GM23338 (cell line): Measurements from ENCODE around the gene TMEM178A. TPM values are rescaled to one million over a fixed set of nuclear protein-coding genes. Genes with fewer than 3 reads are reported as not detected.

Experiments
- ATAC-seq: fragments of 200-7000 bp; cut with Tn5 transposase; 3 replicates; pipeline ENCODE4 v1.9.1; 2020
- DNase-seq: peaks from one replicate; pipeline ENCODE4 v3.0.0-alpha.2; 2015; ENCODE audit warnings: low spot score
- H2AFZ ChIP-seq: fragments of 200-600 bp; sonication (generic); 2 replicates; pipeline ENCODE4 v1.8.0; 2016; ENCODE audit warnings: antibody characterized with exemption, mild to moderate bottlenecking, moderate library complexity
- H3F3A ChIP-seq: fragments of 200-600 bp; sonication (generic); replicated peaks from 2 replicates; pipeline ENCODE4 v1.8.0; 2017; ENCODE audit warnings: antibody characterized with exemption, mixed run types, low read depth
- H3K27ac ChIP-seq: fragments of 200-600 bp; sonication (generic); 2 replicates; pipeline ENCODE4 v1.6.1; 2016; ENCODE audit warnings: low read depth
- H3K27me3 ChIP-seq: fragments of 200-600 bp; sonication (generic); 2 replicates; pipeline ENCODE4 v1.8.0; 2016; ENCODE audit warnings: mild to moderate bottlenecking, mixed run types, moderate library complexity; ENCODE audit not compliant: insufficient read depth
- H3K36me3 ChIP-seq: fragments of 200-600 bp; sonication (generic); 2 replicates; pipeline ENCODE4 v1.8.0; 2016; ENCODE audit warnings: mild to moderate bottlenecking; ENCODE audit not compliant: insufficient read depth
- H3K4me1 ChIP-seq: fragments of 200-600 bp; sonication (generic); 2 replicates; pipeline ENCODE4 v1.8.0; 2016; ENCODE audit warnings: mild to moderate bottlenecking, moderate library complexity; ENCODE audit not compliant: insufficient read depth
- H3K4me2 ChIP-seq: fragments of 200-600 bp; sonication (generic); 2 replicates; pipeline ENCODE4 v1.7.1; 2017; ENCODE audit warnings: mixed run types
- H3K4me3 ChIP-seq: fragments of 200-600 bp; sonication (generic); 2 replicates; pipeline ENCODE4 v1.6.1; 2016; ENCODE audit warnings: mixed run types
- H3K79me2 ChIP-seq: fragments of 200-600 bp; sonication (generic); replicated peaks from 2 replicates; pipeline ENCODE4 v1.8.0; 2017; ENCODE audit warnings: mild to moderate bottlenecking; ENCODE audit not compliant: insufficient read depth
- H3K9me2 ChIP-seq: fragments of 200-600 bp; sonication (generic); 2 replicates; pipeline ENCODE4 v1.8.0; 2017; ENCODE audit not compliant: insufficient read depth
- H4K20me1 ChIP-seq: fragments of 200-600 bp; sonication (generic); replicated peaks from 2 replicates; pipeline ENCODE4 v1.8.0; 2017; ENCODE audit warnings: mild to moderate bottlenecking; ENCODE audit not compliant: insufficient read depth
- H3K27ac Mint-ChIP-seq: 2 replicates; pipeline ENCODE4 v1.8.0; 2020; ENCODE audit warnings: inconsistent platforms, mild to moderate bottlenecking, moderate library complexity, mixed read lengths
- H3K27me3 Mint-ChIP-seq: 3 replicates; pipeline ENCODE4 v1.8.0; 2022; ENCODE audit warnings: low read depth, mild to moderate bottlenecking, moderate library complexity, mixed read lengths, inconsistent platforms; ENCODE audit not compliant: insufficient read depth, poor library complexity
- H3K36me3 Mint-ChIP-seq: 3 replicates; pipeline ENCODE4 v1.8.0; 2021; ENCODE audit warnings: low read depth, mild to moderate bottlenecking, inconsistent platforms, moderate library complexity, mixed read lengths
- H3K4me1 Mint-ChIP-seq: 3 replicates; pipeline ENCODE4 v1.8.0; 2020; ENCODE audit warnings: mild to moderate bottlenecking, inconsistent platforms, mixed read lengths
- H3K4me3 Mint-ChIP-seq: 3 replicates; pipeline ENCODE4 v1.8.0; 2021; ENCODE audit warnings: moderate library complexity, mild to moderate bottlenecking, inconsistent platforms, mixed read lengths
- H3K9me3 Mint-ChIP-seq: 3 replicates; pipeline ENCODE4 v1.8.0; 2020; ENCODE audit warnings: moderate library complexity, mild to moderate bottlenecking, inconsistent platforms, mixed read lengths
- CREB1 ChIP-seq: fragments of 250-450 bp; sonication (Bioruptor Pico); IDR thresholded peaks from 2 replicates; pipeline ENCODE4 v1.5.0; 2020; ENCODE audit warnings: low read depth, mild to moderate bottlenecking, moderate library complexity
- EZH2 ChIP-seq: fragments of 200-600 bp; sonication (generic); IDR thresholded peaks from one replicate; pipeline ENCODE4 v1.8.0; 2017; ENCODE audit warnings: antibody characterized with exemption, mild to moderate bottlenecking, low read depth; ENCODE audit not compliant: unreplicated experiment
- NANOG ChIP-seq: IDR thresholded peaks from 2 replicates; pipeline ENCODE4 v1.6.1; 2016; ENCODE audit warnings: antibody characterized with exemption, borderline replicate concordance
- ZNF331 ChIP-seq: fragments of 250-450 bp; sonication (Bioruptor Pico); IDR thresholded peaks from 2 replicates; pipeline ENCODE4 v1.5.0; 2020; ENCODE audit warnings: low read depth, mild to moderate bottlenecking, moderate library complexity
- polyA plus RNA-seq: library from polyadenylated mRNA; unstranded; fragments of >200 nt; fragmentation: Nextera tagmentation; extraction: Ambion mirVana; gene quantifications from 2 replicates; pipeline ENCODE4 v1.2.1, GENCODE V29; 2016
- total RNA-seq: library from RNA; depleted of rRNA; stranded (reverse); fragments of >200 nt; shearing (Covaris generic); gene quantifications from 2 replicates; pipeline ENCODE4 v1.2.3, GENCODE V29; 2014
- TF ChIP-seq, protein P1 (sequence below): fragments of 250-450 bp; sonication (Bioruptor Pico); IDR thresholded peaks from 2 replicates; pipeline ENCODE4 v1.5.0; 2020; ENCODE audit warnings: mild to moderate bottlenecking, moderate library complexity
- TF ChIP-seq, protein P2 (sequence below), 2 experiments: fragments of 200-600 bp in 1 of 2; sonication (generic) in 1 of 2; conservative IDR thresholded peaks; 2 replicates each; pipeline versions ENCODE4 v1.5.1 to v1.6.1; 2016 to 2017; ENCODE audit warnings: antibody characterized with exemption in 2 of 2, low read depth in 2 of 2, mild to moderate bottlenecking in 2 of 2, moderate library complexity in 1 of 2

The TMEM178A gene
- total and polyA plus RNA-seq, 2 experiments from 2014 or later: 10.3 to 12.3 TPM

DNA sequence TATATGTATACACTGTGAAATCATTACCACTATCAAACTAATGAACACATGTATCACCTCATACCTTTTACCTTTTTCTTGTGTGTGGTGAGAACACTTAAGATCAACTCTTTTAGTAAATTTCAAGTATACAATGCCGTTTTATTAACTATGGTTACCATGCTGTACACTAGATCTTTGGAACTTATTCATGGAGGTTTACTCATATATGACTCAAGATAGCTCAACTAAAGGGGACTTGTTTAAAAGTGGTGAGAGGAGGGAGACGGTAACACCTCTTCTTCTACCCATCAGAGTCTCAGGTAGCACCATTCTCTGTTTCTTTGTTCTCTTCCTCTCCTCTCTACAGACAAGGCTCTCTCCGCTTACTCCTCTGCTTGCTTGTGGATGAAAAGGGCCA is 36.1 kb upstream of the TMEM178A start (continued):
- TF ChIP-seq, protein P1, sequence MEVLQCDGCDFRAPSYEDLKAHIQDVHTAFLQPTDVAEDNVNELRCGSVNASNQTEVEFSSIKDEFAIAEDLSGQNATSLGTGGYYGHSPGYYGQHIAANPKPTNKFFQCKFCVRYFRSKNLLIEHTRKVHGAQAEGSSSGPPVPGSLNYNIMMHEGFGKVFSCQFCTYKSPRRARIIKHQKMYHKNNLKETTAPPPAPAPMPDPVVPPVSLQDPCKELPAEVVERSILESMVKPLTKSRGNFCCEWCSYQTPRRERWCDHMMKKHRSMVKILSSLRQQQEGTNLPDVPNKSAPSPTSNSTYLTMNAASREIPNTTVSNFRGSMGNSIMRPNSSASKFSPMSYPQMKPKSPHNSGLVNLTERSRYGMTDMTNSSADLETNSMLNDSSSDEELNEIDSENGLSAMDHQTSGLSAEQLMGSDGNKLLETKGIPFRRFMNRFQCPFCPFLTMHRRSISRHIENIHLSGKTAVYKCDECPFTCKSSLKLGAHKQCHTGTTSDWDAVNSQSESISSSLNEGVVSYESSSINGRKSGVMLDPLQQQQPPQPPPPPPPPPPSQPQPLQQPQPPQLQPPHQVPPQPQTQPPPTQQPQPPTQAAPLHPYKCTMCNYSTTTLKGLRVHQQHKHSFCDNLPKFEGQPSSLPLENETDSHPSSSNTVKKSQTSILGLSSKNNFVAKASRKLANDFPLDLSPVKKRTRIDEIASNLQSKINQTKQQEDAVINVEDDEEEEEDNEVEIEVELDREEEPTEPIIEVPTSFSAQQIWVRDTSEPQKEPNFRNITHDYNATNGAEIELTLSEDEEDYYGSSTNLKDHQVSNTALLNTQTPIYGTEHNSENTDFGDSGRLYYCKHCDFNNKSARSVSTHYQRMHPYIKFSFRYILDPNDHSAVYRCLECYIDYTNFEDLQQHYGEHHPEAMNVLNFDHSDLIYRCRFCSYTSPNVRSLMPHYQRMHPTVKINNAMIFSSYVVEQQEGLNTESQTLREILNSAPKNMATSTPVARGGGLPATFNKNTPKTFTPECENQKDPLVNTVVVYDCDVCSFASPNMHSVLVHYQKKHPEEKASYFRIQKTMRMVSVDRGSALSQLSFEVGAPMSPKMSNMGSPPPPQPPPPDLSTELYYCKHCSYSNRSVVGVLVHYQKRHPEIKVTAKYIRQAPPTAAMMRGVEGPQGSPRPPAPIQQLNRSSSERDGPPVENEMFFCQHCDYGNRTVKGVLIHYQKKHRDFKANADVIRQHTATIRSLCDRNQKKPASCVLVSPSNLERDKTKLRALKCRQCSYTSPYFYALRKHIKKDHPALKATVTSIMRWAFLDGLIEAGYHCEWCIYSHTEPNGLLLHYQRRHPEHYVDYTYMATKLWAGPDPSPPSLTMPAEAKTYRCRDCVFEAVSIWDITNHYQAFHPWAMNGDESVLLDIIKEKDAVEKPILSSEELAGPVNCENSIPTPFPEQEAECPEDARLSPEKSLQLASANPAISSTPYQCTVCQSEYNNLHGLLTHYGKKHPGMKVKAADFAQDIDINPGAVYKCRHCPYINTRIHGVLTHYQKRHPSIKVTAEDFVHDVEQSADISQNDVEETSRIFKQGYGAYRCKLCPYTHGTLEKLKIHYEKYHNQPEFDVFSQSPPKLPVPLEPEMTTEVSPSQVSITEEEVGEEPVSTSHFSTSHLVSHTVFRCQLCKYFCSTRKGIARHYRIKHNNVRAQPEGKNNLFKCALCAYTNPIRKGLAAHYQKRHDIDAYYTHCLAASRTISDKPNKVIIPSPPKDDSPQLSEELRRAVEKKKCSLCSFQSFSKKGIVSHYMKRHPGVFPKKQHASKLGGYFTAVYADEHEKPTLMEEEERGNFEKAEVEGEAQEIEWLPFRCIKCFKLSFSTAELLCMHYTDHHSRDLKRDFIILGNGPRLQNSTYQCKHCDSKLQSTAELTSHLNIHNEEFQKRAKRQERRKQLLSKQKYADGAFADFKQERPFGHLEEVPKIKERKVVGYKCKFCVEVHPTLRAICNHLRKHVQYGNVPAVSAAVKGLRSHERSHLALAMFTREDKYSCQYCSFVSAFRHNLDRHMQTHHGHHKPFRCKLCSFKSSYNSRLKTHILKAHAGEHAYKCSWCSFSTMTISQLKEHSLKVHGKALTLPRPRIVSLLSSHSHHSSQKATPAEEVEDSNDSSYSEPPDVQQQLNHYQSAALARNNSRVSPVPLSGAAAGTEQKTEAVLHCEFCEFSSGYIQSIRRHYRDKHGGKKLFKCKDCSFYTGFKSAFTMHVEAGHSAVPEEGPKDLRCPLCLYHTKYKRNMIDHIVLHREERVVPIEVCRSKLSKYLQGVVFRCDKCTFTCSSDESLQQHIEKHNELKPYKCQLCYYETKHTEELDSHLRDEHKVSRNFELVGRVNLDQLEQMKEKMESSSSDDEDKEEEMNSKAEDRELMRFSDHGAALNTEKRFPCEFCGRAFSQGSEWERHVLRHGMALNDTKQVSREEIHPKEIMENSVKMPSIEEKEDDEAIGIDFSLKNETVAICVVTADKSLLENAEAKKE (CRISPR knock-in tag): no peak
- no peak for TF ChIP-seq ZNF331
- TF ChIP-seq CREB1 (CRISPR knock-in tag): no peak
- no peak for TF ChIP-seq EZH2
- TF ChIP-seq, protein P2, sequence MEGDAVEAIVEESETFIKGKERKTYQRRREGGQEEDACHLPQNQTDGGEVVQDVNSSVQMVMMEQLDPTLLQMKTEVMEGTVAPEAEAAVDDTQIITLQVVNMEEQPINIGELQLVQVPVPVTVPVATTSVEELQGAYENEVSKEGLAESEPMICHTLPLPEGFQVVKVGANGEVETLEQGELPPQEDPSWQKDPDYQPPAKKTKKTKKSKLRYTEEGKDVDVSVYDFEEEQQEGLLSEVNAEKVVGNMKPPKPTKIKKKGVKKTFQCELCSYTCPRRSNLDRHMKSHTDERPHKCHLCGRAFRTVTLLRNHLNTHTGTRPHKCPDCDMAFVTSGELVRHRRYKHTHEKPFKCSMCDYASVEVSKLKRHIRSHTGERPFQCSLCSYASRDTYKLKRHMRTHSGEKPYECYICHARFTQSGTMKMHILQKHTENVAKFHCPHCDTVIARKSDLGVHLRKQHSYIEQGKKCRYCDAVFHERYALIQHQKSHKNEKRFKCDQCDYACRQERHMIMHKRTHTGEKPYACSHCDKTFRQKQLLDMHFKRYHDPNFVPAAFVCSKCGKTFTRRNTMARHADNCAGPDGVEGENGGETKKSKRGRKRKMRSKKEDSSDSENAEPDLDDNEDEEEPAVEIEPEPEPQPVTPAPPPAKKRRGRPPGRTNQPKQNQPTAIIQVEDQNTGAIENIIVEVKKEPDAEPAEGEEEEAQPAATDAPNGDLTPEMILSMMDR (conservative IDR thresholded peaks at IDR 0.05; ENCODE audit: low read depth in 2 of 2): no peak

DNA sequence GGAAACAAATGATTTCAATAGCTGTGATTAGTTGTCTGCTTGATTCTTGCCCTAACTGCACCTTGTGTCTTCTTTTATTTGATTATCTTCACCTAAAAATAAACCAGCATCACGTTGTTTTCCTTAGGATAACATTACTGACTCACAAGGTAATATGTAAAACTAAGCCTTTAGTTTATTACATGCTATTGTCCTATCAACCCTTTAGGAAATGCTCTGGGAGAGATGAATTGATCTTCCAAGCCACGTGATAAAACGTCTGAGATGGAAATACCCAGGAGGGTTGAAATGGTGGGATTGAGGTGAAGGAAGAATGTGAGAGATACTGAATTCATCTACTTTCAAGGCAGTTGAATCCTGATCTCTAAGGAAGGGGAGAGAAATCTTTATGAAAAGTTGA is 34.5 kb upstream of the TMEM178A start:
- ATAC-seq: no peak
- H3K27ac ChIP-seq: no peak overlapping the region
- H2AFZ ChIP-seq: no peak overlapping the region
- H3K4me3 ChIP-seq: no peak overlapping the region
- H3K4me1 Mint-ChIP-seq: no peaks in the 10 kb centered on the region
- TF ChIP-seq NANOG (no peak), ZNF331 (no peak), CREB1 (CRISPR knock-in tag) (no peak)
- TF ChIP-seq, protein P2 (conservative IDR thresholded peaks at IDR 0.05; ENCODE audit: low read depth in 2 of 2): no peak
- no peaks in the 10 kb centered on the region for H4K20me1 ChIP-seq
- H3K36me3 ChIP-seq: no peaks in the 10 kb centered on the region
- H3K36me3 Mint-ChIP-seq: peaks cover 6% of the 10 kb centered on the region; the same call in 2 of the 3 replicates
- no peaks in the 10 kb centered on the region for H3K27me3 Mint-ChIP-seq
- no peak overlapping the region for H3K4me2 ChIP-seq
- no peaks in the 10 kb centered on the region for H3K27me3 ChIP-seq
- no peaks in the 10 kb centered on the region for H3K79me2 ChIP-seq
- H3K27ac Mint-ChIP-seq: no peak overlapping the region
- no peak for DNase-seq
- no peaks in the 10 kb centered on the region for H3K4me1 ChIP-seq
- H3K9me2 ChIP-seq: no peaks in the 10 kb centered on the region; the same call in 1 of the 2 replicates
- H3K9me3 Mint-ChIP-seq: peaks cover 15% of the 10 kb centered on the region; the same call in 2 of the 3 replicates
- H3F3A ChIP-seq: no peaks in the 10 kb centered on the region
- H3K4me3 Mint-ChIP-seq: no peak overlapping the region
